ENCODE measurements around the gene MMP24. TPM values are rescaled to one million over a fixed set of nuclear protein-coding genes. Genes with fewer than 3 reads are reported as not detected.
A peak's percentile ranks its signal among the peaks of the same experiment; 100 is the strongest.

The MMP24 gene
- total and polyA plus RNA-seq, 2 of the 13 experiments (the other 11 are each of a cell fraction or from before 2014, with no cell fraction given), result 0.29 to 0.35 TPM

- TF ChIP-seq ZNF280B (CRISPR knock-in tag; IDR thresholded peaks at IDR 0.05; ENCODE audit: borderline replicate concordance) (no peak), ZFP82 (CRISPR knock-in tag; IDR thresholded peaks at IDR 0.05; ENCODE audit: borderline replicate concordance) (no peak), FOXO1 (CRISPR knock-in tag; IDR thresholded peaks at IDR 0.05) (peak; percentile 23; the same call in 1 of the 2 replicates), SKI (IDR thresholded peaks at IDR 0.05; ENCODE audit: partially characterized antibody) (no peak), ZNF33A (CRISPR knock-in tag; IDR thresholded peaks at IDR 0.05; ENCODE audit: borderline replicate concordance) (no peak), ZBTB37 (CRISPR knock-in tag; IDR thresholded peaks at IDR 0.05) (no peak), ZFP1 (CRISPR knock-in tag; IDR thresholded peaks at IDR 0.05) (no peak), NR2F2 (IDR thresholded peaks at IDR 0.05; ENCODE audit: borderline replicate concordance, low read depth) (no peak), ZNF878 (CRISPR knock-in tag; IDR thresholded peaks at IDR 0.05) (no peak), MTA3 (CRISPR knock-in tag; IDR thresholded peaks at IDR 0.05) (no peak), ZNF367 (CRISPR knock-in tag; IDR thresholded peaks at IDR 0.05; ENCODE audit: borderline replicate concordance) (no peak), SALL2 (CRISPR knock-in tag; IDR thresholded peaks at IDR 0.05) (0 out of 2 replicates have a peak, but pooled peaks have one; percentile 3), CBX5 (CRISPR knock-in tag; IDR thresholded peaks at IDR 0.05; ENCODE audit: borderline replicate concordance) (no peak), ZNF20 (CRISPR knock-in tag; IDR thresholded peaks at IDR 0.05) (no peak), HNRNPH1 (optimal IDR thresholded peaks at IDR 0.05; ENCODE audit: low read depth, low read length) (no peak), NR3C1 (CRISPR knock-in tag; IDR thresholded peaks at IDR 0.05) (no peak), RNF2 (conservative IDR thresholded peaks at IDR 0.05; ENCODE audit: low read depth) (0 out of 2 replicates have a peak, but pooled peaks have one; percentile 52), ZNF446 (CRISPR knock-in tag; IDR thresholded peaks at IDR 0.05) (no peak)
- TF ChIP-seq, protein P1, sequence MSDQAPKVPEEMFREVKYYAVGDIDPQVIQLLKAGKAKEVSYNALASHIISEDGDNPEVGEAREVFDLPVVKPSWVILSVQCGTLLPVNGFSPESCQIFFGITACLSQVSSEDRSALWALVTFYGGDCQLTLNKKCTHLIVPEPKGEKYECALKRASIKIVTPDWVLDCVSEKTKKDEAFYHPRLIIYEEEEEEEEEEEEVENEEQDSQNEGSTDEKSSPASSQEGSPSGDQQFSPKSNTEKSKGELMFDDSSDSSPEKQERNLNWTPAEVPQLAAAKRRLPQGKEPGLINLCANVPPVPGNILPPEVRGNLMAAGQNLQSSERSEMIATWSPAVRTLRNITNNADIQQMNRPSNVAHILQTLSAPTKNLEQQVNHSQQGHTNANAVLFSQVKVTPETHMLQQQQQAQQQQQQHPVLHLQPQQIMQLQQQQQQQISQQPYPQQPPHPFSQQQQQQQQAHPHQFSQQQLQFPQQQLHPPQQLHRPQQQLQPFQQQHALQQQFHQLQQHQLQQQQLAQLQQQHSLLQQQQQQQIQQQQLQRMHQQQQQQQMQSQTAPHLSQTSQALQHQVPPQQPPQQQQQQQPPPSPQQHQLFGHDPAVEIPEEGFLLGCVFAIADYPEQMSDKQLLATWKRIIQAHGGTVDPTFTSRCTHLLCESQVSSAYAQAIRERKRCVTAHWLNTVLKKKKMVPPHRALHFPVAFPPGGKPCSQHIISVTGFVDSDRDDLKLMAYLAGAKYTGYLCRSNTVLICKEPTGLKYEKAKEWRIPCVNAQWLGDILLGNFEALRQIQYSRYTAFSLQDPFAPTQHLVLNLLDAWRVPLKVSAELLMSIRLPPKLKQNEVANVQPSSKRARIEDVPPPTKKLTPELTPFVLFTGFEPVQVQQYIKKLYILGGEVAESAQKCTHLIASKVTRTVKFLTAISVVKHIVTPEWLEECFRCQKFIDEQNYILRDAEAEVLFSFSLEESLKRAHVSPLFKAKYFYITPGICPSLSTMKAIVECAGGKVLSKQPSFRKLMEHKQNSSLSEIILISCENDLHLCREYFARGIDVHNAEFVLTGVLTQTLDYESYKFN (CRISPR knock-in tag; conservative IDR thresholded peaks at IDR 0.05), result no peak
- TF ChIP-seq, protein P2, sequence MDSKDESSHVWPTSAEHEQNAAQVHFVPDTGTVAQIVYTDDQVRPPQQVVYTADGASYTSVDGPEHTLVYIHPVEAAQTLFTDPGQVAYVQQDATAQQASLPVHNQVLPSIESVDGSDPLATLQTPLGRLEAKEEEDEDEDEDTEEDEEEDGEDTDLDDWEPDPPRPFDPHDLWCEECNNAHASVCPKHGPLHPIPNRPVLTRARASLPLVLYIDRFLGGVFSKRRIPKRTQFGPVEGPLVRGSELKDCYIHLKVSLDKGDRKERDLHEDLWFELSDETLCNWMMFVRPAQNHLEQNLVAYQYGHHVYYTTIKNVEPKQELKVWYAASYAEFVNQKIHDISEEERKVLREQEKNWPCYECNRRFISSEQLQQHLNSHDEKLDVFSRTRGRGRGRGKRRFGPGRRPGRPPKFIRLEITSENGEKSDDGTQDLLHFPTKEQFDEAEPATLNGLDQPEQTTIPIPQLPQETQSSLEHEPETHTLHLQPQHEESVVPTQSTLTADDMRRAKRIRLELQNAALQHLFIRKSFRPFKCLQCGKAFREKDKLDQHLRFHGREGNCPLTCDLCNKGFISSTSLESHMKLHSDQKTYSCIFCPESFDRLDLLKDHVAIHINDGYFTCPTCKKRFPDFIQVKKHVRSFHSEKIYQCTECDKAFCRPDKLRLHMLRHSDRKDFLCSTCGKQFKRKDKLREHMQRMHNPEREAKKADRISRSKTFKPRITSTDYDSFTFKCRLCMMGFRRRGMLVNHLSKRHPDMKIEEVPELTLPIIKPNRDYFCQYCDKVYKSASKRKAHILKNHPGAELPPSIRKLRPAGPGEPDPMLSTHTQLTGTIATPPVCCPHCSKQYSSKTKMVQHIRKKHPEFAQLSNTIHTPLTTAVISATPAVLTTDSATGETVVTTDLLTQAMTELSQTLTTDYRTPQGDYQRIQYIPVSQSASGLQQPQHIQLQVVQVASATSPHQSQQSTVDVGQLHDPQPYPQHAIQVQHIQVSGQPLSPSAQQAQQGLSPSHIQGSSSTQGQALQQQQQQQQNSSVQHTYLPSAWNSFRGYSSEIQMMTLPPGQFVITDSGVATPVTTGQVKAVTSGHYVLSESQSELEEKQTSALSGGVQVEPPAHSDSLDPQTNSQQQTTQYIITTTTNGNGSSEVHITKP (CRISPR knock-in tag; IDR thresholded peaks at IDR 0.05; ENCODE audit: low read depth), result no peak
Observed at GRCh38 chr20:35283441-35284266, 57.2 kb downstream of the MMP24 start (continued).

All from HepG2 (cell line).